ENCODE data around the gene JMJD6.

The JMJD6 gene

DNA sequence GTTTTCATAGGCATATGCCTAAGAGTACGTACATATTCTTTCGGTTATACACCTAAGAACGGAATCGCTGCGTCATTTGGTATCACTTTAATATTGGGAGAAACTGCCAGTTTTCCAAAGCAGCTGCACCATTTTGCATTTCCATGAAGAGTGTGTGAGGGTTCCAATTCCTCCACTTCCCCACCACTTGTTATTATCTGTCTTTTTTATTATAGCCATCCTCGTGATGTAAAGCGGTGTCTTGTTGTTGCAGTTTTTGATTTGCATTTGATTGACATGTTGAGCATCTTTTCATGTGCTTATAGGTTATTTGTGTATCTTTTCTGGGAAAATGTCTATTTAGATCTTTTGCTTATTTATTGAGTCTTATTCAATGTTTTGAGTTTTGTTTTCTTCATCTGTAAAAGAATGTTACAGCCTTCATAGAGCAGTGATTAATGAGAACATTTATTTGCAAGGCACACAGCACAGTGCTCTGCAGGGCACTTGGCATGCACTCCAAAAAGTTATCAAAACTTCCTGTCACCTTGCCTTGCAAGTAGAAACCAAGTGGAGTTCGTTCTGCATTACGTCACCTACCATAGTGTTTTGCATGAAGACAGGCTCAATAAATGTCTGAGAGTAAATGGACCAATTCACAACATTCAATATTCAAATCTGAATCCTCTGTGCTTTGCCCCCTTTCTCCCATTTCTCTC is 56.2 kb downstream of the JMJD6 start:
- DNase-seq (ENCODE audit: low read depth), result no peak
- H3K4me3 ChIP-seq (ENCODE audit: low read length), result no peak overlapping the region
- TF ChIP-seq, protein P1, sequence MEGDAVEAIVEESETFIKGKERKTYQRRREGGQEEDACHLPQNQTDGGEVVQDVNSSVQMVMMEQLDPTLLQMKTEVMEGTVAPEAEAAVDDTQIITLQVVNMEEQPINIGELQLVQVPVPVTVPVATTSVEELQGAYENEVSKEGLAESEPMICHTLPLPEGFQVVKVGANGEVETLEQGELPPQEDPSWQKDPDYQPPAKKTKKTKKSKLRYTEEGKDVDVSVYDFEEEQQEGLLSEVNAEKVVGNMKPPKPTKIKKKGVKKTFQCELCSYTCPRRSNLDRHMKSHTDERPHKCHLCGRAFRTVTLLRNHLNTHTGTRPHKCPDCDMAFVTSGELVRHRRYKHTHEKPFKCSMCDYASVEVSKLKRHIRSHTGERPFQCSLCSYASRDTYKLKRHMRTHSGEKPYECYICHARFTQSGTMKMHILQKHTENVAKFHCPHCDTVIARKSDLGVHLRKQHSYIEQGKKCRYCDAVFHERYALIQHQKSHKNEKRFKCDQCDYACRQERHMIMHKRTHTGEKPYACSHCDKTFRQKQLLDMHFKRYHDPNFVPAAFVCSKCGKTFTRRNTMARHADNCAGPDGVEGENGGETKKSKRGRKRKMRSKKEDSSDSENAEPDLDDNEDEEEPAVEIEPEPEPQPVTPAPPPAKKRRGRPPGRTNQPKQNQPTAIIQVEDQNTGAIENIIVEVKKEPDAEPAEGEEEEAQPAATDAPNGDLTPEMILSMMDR (conservative IDR thresholded peaks at IDR 0.05; ENCODE audit: low read length), result no peak
